Activated CD8-positive, alpha-beta T cell treated with anti-CD3 and anti-CD28 coated beads for 36 hours (primary cell): Measurements from ENCODE around the gene TNS1. TPM values are rescaled to one million over a fixed set of nuclear protein-coding genes. Genes with fewer than 3 reads are reported as not detected.

ENCODE experiments used
- ATAC-seq: fragments of 200-7000 bp; cut with Tn5 transposase; one replicate; pipeline ENCODE4 v1.10.0; 2021; ENCODE audit warnings: mild to moderate bottlenecking, moderate library complexity
- CTCF ChIA-PET: fragments of 350-600 bp; sonication (Branson Sonifier 250); formaldehyde crosslinking; loops from one replicate; lab custom pipeline; 2021; ENCODE audit warnings: antibody characterized with exemption; lab: Charles Lee
- POLR2A ChIA-PET: fragments of 350-600 bp; sonication (Branson Sonifier 250); formaldehyde crosslinking; loops from one replicate; lab custom pipeline; 2021; ENCODE audit warnings: antibody characterized with exemption; lab: Charles Lee
- DNase-seq: peaks from one replicate; pipeline ENCODE4 v3.0.0-alpha.2; 2020
- H3K27ac Mint-ChIP-seq: one replicate; pipeline ENCODE4 v1.8.0; 2021; ENCODE audit warnings: mild to moderate bottlenecking, mixed read lengths
- H3K27me3 Mint-ChIP-seq: one replicate; pipeline ENCODE4 v1.8.0; 2021; ENCODE audit warnings: mixed read lengths
- H3K36me3 Mint-ChIP-seq: one replicate; pipeline ENCODE4 v1.8.0; 2021; ENCODE audit warnings: low read depth, mixed read lengths
- H3K4me1 Mint-ChIP-seq: one replicate; pipeline ENCODE4 v1.8.0; 2021; ENCODE audit warnings: low read depth, mixed read lengths
- H3K4me3 Mint-ChIP-seq: one replicate; pipeline ENCODE4 v1.8.0; 2021; ENCODE audit warnings: mild to moderate bottlenecking, moderate library complexity, mixed read lengths
- H3K9me3 Mint-ChIP-seq: one replicate; pipeline ENCODE4 v1.8.0; 2021; ENCODE audit warnings: mixed read lengths
- intact Hi-C: fragments of 100-400 bp; cut with micrococcal nuclease; formaldehyde crosslinking; loops from one replicate; pipeline ENCODE4 v1.10.0; 2022
- total RNA-seq, 2 experiments: library from RNA; stranded (reverse); gene quantifications; one replicate each; pipeline ENCODE4 v1.2.3, GENCODE V29; 2021
- TF ChIP-seq, protein P1 (sequence below): fragments of 200-600 bp; IDR thresholded peaks from one replicate; pipeline ENCODE4 v1.8.0; 2022; ENCODE audit warnings: antibody characterized with exemption, mild to moderate bottlenecking

Gene TNS1
- total RNA-seq, 2 experiments from 2014 or later, result 1.8 to 2.0 TPM

DNA sequence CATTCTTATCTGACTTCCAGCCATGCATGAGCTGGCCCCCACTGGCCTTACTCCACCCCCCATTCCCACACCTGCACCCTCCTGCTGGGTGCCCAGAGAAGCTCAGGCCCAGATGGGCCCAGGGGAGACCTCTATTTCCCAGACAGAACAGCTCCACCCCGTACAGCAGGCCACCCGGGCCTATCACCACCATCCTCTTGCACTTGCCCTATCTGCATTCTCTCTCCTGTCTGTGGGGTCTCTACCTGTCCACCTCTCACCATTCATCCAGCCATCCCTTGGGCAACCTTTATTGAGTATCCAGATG is 25.3 kb upstream of the TNS1 start:
- no peaks in the 10 kb centered on the region for H3K9me3 Mint-ChIP-seq
- ATAC-seq (no peak), DNase-seq (no peak)
- H3K36me3 Mint-ChIP-seq, result no peaks in the 10 kb centered on the region
- H3K4me3 Mint-ChIP-seq, result no peak overlapping the region
- no peaks in the 10 kb centered on the region for H3K4me1 Mint-ChIP-seq
- TF ChIP-seq, protein P1, sequence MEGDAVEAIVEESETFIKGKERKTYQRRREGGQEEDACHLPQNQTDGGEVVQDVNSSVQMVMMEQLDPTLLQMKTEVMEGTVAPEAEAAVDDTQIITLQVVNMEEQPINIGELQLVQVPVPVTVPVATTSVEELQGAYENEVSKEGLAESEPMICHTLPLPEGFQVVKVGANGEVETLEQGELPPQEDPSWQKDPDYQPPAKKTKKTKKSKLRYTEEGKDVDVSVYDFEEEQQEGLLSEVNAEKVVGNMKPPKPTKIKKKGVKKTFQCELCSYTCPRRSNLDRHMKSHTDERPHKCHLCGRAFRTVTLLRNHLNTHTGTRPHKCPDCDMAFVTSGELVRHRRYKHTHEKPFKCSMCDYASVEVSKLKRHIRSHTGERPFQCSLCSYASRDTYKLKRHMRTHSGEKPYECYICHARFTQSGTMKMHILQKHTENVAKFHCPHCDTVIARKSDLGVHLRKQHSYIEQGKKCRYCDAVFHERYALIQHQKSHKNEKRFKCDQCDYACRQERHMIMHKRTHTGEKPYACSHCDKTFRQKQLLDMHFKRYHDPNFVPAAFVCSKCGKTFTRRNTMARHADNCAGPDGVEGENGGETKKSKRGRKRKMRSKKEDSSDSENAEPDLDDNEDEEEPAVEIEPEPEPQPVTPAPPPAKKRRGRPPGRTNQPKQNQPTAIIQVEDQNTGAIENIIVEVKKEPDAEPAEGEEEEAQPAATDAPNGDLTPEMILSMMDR, result no peak
- intact Hi-C loops, result no loop called here
- POLR2A ChIA-PET, result no interaction called here
- H3K27me3 Mint-ChIP-seq, result no peaks in the 10 kb centered on the region
- no peak overlapping the region for H3K27ac Mint-ChIP-seq
- CTCF ChIA-PET, result interaction anchor here (0.8 to 1.6 kb wide), 2 partner anchors 34 to 77 kb away, joined by 3 to 6 read pairs; no protein-coding TSS in a partner anchor

DNA sequence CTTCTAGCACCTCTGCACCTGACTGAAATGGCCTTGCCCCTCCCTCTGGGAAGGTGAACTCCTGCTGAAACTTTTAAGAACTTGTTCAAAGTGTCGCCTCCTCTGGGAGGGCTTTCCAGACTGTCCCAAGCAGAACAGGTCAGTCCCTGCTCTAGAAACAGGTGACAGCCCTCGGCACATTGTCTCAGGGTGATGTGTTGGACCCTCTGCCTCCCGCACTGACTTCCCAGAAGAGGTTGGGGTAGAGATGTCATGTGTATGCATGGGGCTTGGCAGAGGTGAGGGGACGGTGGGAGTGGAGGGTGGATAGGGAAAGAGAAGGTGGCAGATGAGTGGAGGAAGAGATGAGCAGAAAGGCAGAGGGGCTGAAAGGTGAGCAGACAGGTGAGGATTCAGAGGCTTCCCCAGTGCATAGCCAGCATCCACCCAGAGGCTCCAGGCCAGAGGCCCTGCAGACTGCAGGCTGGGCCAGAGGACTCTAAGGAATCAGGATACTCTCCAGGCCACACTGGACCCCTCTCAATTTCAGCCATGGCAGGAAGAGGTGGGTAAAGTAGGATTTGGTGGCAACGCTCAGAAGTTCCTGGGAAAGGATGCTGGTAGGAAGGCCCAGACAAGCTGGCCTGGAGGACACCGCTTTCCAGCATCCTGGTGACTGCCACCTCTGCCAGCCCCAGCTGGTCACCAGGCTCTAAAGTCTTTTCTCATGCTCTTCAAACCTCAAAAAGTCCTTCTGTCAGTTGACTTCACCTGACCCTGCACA is 24.8 kb upstream of the TNS1 start:
- H3K4me3 Mint-ChIP-seq, result no peak overlapping the region
- no peaks in the 10 kb centered on the region for H3K4me1 Mint-ChIP-seq
- no peaks in the 10 kb centered on the region for H3K36me3 Mint-ChIP-seq
- intact Hi-C loops, result no loop called here
- no peak overlapping the region for H3K27ac Mint-ChIP-seq
- no peak for DNase-seq
- ATAC-seq, result no peak
- ChIA-PET CTCF (interaction anchor here (0.8 to 1.6 kb wide), 2 partner anchors 34 to 77 kb away, joined by 3 to 6 read pairs; no protein-coding TSS in a partner anchor), POLR2A (no interaction called here)
- TF ChIP-seq, protein P1, result no peak
- no peaks in the 10 kb centered on the region for H3K9me3 Mint-ChIP-seq
- H3K27me3 Mint-ChIP-seq, result no peaks in the 10 kb centered on the region

DNA sequence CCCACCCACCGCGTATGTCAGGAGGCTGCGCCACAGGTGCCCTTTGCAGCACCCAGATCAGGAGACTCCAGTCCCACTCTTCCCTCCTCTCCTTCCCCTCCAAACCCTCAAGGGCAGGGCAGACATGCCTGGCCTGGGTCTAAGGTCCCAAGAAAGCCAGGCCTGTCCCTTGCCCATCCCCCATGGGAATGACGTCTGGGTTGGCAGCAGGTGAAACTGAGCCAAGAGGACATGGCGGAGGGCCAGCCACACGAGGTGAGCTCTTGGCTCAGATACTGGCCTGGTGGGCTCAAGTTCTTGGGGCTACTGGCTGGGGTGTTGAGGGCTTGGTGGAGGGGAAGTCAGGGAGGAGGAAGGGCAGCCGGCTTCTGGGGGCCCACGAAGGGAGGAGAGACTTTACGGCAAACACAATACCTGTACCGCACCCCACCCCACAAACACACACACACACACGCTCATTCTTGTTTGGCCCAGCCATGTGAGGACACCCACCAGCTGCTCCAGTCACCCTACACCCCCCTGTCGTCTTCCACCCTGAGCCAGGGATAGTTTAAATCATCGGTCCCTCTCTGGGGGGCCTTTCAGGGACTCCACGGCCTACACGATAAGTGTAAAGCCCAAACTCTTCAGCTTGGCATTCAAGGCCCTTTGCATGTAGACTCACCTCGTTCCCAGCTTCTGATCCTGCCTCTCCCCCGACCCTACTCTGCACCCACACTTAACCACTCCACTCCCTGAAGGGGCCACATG is 24.1 kb upstream of the TNS1 start:
- Mint-ChIP-seq H3K4me1 (no peaks in the 10 kb centered on the region), H3K4me3 (no peak overlapping the region), H3K27me3 (no peaks in the 10 kb centered on the region), H3K9me3 (no peaks in the 10 kb centered on the region), H3K27ac (no peak overlapping the region), H3K36me3 (no peaks in the 10 kb centered on the region)
- POLR2A ChIA-PET, result no interaction called here
- intact Hi-C loops, result no loop called here
- DNase-seq, result no peak
- TF ChIP-seq, protein P1, result no peak
- no peak for ATAC-seq
- CTCF ChIA-PET, result interaction anchor here (0.8 kb wide), 1 partner anchor 33 kb away, joined by 3 read pairs; no protein-coding TSS in a partner anchor

DNA sequence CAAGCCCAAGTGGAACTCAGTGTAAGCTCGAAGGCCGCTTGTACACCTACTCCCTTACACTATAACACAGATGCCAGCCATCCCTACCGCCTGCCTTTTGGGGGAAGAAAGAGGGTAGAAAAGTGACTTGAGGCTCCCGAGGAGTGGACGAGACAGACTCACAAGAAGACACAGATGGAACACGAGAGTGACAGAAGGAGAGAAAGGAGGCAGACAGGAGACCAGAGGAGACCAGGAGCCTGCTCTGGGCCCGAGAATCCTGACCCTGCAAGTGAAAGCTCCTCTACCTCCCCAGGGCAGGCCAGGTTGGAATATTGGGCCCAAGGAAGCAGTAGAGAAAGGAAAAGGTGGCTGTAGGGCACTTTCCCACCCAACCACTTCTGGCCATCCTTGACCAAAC is 23.4 kb upstream of the TNS1 start:
- no peaks in the 10 kb centered on the region for H3K9me3 Mint-ChIP-seq

More for the DNA sequence above, 23.4 kb upstream of the TNS1 start:
- no peak overlapping the region for H3K4me3 Mint-ChIP-seq
- CTCF ChIA-PET, result no interaction called here
- no peaks in the 10 kb centered on the region for H3K4me1 Mint-ChIP-seq
- H3K27me3 Mint-ChIP-seq, result no peaks in the 10 kb centered on the region
- DNase-seq (no peak), ATAC-seq (no peak)
- H3K36me3 Mint-ChIP-seq, result no peaks in the 10 kb centered on the region
- POLR2A ChIA-PET, result no interaction called here
- intact Hi-C loops, result no loop called here
- no peak overlapping the region for H3K27ac Mint-ChIP-seq
- TF ChIP-seq, protein P1, result no peak
